ENCODE data around the gene LHFPL3.

LHFPL3 gene

DNA sequence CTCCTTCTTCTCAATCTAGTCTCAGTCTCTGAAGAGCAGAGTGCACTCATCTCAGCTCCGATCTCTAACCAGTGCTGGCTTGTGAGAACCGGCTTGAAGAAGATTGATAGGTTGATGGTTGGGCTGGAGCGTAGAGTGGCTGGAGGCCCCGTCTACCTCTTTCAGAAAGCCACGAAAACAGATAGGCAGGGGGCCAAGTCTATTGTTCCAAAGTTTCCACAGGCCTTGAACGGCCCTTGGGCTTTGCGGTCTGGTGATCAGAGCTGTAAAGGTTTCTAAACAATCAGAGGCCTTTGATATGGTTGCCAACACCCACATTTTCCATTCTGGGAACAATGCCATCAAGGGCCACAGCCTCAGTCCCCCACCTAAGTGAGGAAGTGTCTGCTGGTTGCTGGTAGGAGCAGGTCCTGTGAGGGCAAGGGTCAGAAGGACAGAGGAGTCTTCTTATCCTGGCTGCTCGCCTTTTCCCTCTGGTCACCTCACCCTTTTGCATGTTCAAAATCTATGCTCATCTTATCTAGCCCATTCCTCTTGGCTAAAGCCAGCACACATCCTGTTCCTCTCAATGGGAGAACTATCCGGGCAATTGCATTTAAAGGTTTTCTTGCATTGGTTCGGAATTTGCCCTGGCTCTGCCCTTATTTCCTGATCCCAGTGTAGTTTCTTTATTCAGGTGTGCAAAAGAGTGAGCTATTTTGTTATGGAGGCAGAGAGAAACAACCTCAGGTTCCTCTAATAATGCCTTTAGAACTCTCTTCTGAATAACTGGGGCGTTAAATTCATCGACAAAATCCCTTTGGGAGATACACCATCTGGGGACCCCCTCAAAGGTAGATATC is 615.3 kb downstream of the LHFPL3 start:
- peak; percentile 84 for DNase-seq

DNA sequence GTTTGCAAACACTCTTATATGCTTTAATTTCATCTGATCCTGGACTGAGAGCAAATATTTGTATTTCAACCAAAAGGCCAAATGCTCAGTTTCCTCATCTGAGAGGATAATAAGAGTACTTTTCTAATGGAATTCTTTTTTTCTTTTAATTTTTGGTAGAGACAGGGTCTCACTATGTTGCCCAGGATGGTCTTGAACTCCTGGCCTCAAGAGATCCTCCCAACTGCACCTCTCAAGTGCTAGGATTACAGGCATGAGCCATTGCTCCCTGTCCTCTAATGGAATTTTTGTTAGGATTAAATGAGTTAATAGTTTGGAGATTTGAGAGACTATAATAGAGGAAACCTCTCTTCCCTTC is 617.2 kb downstream of the LHFPL3 start:
- DNase-seq = no peak

DNA sequence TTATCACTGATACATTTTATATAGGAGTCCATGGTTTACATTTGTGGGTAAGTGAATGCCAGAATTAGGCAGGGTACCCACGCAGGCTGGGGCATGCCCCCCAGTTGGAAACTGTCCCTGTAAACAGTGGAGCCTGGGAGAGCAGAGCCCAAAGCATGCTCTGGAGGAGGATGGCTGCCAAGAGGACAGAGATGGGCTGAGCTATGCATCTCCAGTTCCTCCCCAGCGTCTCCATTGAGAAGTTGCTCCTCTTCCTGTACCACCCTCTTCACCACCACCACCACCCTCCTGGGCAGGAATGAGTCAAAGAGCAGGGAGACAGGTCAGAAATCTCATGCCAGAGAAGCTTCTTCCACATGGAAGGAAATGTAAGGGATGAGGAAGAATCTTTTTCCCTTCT is 617.9 kb downstream of the LHFPL3 start:
- no peak for DNase-seq

DNA sequence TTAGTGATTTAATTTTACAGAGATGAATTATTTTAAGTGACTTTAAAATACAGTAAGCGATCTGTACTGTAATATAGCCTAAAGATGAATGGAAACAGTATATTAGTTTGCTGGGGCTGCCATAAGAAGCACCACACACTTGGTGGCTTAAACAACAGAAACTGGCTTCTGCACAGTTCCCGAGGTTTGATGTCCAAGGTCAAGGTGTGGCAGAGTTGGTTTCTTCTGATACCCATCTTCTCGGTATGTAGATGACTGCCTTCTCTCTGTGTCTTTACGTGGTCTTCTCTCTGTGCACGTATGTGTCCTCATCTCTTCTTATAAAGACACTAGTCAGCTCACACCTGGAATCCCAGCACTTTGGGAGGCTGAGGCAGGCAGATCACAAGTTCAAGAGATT is 621.6 kb downstream of the LHFPL3 start:
- DNase-seq = no peak

DNA sequence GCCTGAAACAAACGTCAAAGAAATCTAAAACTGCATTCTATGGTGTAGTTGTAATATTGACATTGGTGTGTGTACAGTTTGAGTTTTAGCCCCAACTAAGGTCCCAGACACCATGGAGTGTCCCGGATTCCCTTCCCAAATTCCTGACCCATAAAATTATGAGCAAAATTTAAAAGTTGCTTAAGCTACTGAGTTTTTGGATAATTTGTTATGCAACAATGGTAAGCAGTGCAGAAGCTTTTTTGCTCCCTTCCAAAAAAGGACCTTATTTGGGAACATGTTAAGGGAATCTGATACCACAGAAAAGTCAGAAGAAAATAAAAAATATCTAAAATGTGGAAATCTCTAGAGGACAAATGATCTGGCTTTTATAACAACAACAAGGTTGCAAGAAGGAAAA is 622.4 kb downstream of the LHFPL3 start:
- DNase-seq = no peak

DNA sequence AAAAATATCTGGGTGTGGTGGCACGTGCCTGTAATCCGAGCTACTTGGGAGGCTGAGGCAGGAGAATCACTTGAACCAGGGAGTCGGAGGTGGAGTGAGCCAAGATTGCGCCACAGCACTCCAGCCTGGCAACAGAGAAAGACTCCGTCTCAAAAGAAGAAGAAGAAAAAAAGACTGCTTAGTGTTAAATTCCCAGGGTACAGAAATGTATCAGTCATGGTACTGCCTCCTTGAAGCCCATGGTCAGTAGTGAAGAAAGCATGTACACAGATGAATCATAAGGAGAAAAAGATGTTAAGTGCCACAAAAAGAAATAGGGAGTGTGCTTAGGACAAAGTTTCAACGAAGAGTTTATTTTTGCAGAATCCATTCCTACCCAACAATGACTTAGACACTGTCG is 623.1 kb downstream of the LHFPL3 start:
- no peak for DNase-seq

DNA sequence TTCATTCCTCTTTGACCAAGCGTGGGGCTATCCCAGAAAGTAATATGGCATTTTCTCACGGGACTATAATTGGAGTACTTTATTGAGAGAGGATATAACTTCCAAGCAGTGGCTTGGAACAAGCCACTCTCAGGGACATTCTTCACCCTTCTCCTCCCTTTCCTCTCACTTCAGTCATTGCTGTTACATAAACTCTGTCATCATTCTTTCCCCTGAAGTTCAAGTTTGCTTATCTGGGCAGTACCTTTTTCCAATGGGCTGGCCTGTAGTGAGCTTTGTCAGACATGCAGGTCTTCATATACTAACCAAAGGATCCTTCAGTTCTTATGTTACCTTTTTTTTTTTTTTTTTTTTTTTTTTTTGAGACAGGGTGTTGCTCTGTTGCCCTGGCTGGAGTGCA is 626.9 kb downstream of the LHFPL3 start:
- no peak for DNase-seq

Data from CD4-positive, alpha-beta T cell treated with Interleukin-21 for 1 hour (primary cell).